ENCODE data around the gene MRTFA.

DNA sequence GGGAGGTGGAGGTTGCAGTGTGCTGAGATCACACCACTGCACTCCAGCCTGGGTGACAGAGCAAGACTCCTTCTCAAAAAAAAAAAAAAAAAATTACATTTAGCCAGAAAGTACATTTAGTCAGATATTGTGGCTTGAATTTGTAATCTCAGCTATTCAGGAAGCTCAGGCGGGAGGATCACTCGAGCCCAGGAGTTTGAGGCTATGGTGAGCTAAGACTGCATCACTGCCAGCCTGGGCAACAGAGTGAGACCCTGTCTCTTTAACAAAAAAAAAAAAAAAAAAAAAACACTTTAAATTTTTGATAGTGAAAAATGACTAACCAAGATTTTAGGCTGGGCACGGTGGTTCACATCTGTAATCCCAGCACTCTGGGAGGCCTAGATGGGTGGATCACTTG, 27.3 kb downstream of the MRTFA start:
- TF ChIP-seq, protein P1, sequence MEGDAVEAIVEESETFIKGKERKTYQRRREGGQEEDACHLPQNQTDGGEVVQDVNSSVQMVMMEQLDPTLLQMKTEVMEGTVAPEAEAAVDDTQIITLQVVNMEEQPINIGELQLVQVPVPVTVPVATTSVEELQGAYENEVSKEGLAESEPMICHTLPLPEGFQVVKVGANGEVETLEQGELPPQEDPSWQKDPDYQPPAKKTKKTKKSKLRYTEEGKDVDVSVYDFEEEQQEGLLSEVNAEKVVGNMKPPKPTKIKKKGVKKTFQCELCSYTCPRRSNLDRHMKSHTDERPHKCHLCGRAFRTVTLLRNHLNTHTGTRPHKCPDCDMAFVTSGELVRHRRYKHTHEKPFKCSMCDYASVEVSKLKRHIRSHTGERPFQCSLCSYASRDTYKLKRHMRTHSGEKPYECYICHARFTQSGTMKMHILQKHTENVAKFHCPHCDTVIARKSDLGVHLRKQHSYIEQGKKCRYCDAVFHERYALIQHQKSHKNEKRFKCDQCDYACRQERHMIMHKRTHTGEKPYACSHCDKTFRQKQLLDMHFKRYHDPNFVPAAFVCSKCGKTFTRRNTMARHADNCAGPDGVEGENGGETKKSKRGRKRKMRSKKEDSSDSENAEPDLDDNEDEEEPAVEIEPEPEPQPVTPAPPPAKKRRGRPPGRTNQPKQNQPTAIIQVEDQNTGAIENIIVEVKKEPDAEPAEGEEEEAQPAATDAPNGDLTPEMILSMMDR (IDR thresholded peaks at IDR 0.05), result no peak
- TF ChIP-seq POLR2A (IDR thresholded peaks at IDR 0.05) (no peak), EP300 (IDR thresholded peaks at IDR 0.05) (no peak)
